DMS153 treated with DMSO at 0.1 percent for 48 hours (cell line): Measurements from ENCODE around the gene DGKQ.

Experiments
- DNase-seq: peaks from one replicate; lab custom pipeline; 2025; ENCODE audit not compliant: unreplicated experiment; lab: John Stamatoyannopoulos, UW

The DGKQ gene

DNA sequence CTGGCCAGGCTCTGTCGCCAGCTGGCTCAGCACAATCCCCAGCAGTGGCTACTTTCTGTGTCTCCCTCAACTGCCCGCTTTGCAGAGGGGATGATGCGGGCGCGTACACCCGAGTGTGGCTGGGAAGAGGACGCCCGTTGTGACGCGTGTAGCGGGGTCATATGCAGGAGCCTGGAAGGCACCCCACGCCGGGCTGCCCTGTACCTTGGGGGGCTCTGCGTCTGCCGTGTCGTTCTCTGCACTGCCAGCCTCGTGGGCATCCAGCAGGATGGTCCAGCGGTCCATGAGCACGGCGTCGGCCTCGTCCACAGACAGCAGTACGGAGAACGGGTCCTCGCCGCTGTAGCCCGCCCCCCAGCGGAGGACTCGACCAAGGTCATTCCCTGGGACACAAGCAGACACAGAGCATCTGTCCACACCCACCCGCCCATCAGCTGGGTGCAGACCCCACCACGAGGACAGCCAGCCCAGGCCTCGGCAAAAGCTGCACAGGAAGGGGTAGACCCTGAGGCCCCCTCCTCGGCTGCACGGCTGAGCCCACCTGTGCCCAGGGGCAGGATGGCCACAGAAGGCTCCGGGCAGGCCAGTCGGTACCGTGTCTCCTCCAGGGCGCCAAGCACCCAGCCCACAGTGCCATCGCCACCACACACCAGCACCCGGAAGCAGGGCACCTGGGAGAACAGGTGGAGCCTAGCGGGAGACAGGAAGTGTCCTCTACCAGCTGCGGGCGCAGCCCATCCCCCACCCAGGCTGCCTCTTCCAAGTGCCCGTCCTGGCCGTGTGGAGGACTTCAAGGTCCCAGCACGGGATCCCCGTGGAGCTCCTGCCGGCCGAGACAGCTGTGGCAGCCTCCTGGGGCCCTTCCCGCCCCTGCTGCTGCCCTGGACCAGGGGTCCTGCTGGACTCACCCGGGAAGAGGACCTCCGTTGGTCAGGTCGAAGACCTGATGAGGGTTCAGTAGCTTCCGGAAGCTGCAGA, 10.8 kb downstream of the DGKQ start:
- peak; percentile 25 for DNase-seq

DNA sequence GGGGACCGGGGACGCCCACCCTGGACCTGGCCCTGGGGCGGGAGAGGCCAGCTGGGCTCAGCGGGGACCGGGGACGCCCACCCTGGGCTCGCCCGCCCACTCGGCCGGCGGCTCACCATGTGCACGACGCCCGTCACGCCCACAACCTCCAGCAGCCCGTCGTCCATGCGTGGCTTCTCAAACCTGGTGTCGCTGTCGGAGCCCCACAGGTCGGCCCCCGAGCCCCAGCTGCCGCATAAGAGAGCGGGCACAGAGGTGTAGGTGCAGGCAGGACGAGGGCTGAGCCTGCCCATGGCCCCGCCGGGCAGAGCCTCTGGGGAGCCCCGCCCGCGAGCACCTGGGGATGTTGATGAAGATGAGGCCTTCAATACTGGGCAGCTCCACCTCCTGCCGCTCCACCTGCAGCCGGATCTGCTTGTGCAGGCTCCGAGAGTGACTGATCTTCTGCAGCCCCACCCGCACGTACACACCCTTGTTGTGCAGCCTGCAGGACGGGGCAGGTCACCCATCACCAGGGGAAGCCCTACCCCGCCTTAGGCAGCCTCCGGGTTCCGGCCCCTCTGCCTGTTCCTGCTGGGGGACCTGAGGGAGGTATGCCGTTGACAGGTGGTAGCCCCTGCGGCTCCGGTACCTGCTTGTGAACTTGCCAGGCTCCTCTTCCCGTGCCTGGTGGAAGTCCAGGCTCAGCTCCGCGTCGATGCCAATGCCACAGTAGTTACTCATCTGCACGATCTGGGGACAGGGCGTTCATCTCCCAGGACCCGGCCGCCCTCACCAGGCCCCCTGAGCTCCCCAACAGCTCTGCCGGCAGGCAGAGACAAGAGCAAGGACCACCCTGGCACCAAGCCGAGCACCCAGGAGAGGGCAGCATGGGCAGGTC, 11.8 kb downstream of the DGKQ start:
- DNase-seq = no peak

DNA sequence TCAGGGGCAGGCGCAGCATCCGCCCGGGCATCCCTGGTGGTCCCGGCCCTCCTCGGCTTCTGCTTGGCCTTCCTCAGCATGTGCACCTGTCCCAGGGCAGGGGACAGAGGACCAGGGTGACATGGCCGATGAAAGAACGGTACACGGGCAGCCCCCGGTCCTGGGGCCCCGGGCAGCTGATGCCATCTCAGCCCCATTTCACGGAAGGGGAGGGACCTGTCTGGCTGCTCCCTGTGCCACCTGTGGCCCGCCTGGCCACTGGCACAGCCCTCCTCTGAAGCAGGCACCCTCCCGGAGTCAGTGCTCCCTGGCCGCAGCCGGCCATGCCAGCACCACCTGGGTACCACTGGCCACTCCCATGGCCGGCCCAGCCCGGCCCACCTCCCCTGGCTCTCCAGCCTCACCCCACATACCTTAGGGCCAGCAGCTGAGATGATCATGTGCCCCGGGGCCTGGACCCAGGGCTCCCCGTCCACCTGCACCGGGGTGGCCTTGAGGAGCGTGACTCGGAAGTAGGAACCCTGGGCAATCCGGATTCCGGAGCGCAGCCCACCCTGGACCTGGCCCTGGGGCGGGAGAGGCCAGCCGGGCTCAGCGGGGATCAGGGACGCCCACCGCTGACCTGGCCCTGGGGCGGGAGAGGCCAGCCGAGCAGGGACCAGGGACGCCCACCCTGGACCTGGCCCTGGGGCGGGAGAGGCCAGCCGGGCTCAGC, 12.6 kb downstream of the DGKQ start:
- DNase-seq = no peak

DNA sequence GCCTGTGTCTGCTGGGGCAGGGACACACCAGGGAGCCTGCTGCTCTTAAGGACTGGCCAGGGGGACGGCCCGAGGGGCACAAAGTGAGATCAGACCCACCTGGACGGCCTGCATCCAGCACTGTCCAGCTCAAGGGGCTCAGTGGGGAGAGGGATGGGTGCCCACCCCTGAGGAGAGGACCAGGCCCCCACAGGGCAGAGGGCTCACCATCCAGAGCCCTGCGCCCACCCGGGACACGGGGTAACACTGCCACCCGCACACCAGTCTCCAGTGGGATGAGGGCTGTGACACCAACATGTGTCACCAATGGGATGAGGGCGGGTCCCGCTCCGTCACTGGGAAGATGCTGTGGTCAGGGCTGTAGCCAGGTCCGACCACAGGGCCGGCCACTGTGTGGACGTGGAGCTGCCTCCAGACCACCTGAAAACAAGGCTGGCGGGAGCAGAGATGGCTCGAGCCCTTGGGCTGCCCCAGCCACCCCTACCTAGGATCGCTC, 13.2 kb downstream of the DGKQ start:
- DNase-seq = no peak

DNA sequence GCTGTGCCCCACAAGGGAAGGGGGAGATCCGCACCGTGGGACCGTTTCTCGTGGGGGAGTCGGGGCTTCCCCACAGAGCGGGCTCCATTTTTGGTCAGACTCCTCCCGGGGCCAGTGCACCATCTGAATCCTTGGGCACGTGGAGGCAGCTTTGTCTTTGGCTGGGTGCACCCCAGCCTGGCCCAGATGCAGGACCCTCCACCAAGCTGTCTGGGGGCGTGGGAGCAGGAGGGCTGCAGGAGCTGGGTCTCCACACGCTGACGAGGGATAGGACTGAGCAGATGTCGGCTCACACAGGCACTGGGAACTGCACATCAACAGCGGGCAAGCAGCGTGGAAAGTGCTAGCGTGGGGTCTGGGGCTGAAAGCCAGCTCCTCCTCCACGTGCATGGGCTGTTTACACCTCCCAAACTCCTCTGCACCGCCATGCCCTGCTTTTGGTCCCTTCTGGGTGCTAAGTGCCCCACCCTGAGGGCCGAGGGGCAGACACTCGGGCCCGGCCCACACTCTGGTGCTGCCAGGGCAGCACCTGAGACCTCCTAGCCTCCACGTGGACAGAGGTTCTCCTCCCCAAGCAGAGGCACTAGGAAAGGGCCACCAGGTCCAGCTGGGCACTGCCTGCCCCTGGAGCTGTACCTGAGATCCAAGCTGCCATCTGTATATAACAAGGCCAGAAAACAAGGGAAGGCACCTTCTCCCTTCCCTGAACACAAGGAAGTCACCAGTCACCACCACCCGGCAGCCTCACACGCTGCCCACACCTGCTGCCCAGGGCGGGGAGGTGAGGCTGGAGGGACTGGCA, 13.8 kb downstream of the DGKQ start:
- DNase-seq = no peak

DNA sequence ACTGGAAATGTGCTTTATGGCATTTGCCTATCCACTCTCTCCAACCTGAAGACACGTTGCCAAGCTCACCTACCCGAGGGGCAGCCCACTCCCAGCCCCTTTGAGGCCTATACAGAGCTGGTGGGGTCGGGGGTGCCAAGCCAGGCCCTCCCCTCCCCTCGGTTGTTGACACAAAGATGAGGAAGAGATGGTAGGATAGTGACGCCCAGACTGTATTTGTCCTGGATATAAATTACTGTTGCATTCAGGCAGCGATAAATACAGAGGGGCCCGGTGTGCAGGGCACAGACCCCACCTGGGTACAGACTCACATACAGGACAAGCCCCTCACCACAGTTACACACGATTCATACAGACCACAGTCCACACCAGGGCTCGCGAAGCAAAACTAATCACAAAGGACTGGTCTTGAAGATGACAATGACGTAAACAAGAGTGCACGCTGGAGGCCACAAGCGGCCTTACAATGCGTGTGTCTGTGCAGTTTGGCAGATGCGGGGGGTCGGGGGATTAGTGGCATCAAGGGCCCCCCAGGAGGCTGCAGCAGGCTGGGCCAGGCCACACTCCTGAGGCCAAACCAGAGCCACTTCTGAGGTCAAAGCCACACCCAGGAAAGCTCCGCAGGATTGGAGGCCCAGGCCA, 14.6 kb downstream of the DGKQ start:
- DNase-seq = no peak

DNA sequence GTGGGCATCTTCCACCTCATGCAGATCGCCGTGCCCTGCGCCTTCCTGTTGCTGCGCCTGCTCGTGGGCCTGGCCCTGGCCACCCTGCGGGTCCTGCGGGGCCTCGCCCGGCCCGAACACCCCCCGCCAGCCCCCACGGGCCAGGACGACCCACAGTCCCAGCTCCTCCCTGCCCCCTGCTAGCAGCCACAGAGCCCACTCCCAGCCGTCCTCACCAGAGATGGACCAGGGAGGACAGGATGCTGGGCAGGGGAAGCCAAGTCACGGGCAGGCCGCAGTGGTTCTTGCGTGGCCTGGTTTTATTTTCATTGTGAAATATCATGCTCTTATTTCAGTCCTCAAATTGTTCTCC, 15.1 kb downstream of the DGKQ start:
- no peak for DNase-seq

DNA sequence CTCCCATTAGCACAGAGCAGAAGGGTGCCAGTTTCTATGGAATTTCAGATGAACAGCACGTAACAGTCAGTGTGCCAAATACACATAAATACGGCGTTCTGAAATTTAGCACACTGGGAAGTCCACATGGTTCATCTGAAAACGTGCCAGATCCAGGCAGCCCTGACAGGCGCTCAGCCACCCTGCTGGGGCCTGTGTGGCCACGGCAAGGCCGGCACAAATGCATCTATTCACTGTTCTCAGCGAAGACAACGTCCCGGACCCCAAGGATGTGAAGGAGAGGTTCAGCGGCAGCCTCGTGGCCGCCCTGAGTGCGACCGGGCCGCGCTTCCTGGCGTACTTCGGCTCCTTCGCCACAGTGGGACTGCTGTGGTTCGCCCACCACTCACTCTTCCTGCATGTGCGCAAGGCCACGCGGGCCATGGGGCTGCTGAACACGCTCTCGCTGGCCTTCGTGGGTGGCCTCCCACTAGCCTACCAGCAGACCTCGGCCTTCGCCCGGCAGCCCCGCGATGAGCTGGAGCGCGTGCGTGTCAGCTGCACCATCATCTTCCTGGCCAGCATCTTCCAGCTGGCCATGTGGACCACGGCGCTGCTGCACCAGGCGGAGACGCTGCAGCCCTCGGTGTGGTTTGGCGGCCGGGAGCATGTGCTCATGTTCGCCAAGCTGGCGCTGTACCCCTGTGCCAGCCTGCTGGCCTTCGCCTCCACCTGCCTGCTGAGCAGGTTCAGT, 15.6 kb downstream of the DGKQ start:
- no peak for DNase-seq

DNA sequence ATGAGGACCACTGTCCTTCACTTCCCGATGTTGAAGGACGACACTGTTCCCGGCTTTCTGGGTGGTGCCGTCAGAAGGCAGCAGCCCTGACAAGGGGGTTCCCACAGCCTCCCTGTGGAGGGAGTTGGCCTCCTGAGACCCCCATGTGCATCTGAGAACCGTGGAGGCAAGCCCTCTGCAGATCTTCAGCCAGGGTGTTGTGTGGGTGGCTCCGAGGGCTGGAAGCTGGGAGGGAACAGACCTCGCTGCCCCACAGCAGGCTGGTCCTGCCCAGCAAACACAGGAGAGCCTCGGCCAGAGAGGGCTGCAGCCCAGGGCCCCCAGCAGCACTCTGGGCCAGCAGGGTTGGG, 16.2 kb downstream of the DGKQ start:
- no peak for DNase-seq

DNA sequence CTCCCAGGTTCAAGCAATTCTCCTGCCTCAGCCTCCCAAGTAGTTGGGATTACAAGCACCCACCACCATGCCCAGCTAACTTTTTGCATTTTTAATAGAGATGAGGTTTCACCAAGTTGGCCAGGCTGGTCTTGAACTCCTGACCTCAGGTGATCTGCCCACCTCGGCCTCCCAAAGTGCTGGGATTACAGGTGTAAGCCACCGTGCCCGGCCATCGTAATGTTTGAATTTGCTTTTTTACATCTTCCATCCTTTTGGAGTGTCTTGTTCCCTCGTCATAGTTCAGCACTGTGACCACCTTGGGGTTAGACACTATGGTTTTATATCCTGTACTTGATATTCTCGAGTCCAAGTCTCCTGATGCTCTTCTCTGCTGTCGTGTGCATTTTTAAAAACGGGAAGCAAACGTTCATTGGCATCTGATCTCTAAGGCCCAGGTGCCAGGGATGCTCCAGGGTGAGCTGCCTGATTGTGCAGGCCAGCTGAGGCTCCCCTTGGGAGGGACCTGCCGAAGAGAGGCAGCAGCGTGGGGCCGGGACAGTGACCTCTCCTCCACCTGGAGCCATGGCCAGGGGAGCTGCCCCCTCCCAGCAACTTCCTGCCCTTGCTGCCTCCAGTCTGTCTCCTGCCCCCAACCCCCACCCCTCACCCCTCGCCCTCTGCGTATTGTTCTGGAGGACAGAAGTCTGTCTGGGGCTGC, 16.7 kb downstream of the DGKQ start:
- DNase-seq = no peak

DNA sequence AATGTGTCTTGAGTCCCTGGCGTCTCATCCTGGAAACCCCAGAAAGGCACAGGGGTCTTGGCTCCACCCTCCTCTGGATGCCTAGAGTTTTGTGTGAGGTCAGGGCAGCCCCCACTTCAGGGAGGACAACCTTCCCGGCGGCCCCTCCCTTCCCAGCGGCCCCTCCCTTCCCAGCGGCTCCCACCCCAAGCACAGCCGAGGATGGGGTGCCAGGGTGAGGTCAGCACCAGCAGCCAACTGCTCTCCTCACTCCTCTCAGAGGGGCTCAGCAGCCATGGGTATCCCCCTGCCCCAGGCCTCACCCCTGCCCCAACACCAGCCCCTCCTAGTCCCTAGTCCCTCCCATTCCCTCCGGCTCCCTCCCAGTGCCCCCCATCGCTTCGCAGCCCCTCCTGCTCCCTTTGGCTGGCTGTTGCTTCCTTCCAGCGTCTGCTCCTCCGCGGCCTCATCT, 17.4 kb downstream of the DGKQ start:
- DNase-seq = no peak

DNA sequence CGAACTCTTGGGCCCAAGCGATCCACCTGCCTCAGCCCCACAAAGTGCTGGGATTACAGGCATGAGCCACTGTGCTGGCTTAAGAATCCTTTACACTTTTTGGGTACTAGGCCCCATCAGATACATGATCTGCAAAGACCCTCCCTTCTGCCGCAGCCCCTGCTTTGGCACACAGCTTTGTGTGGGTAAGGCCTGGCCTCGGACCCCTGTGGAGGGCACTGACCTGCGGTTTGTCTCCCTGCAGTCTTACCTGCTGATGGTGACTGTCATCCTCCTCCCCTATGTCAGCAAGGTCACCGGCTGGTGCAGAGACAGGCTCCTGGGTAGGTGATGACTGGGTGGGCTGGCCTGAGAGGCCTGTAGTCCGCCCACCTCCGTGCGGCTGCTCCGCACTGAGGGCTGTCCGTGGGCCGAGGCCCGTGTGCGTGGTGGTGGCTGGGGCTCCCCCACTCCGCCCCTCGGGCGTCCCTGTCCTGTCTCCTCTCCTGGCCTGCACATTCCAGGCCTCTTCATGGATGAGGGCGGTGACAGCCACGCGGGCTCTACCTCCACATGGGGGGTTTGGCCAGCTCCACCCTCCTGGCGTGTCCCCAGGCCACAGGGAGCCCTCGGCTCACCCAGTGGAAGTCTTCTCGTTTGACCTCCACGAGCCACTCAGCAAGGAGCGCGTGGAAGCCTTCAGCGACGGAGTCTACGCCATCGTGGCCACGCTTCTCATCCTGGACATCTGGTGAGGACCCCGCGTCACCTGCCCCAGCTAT, 18.0 kb downstream of the DGKQ start:
- no peak for DNase-seq

DNA sequence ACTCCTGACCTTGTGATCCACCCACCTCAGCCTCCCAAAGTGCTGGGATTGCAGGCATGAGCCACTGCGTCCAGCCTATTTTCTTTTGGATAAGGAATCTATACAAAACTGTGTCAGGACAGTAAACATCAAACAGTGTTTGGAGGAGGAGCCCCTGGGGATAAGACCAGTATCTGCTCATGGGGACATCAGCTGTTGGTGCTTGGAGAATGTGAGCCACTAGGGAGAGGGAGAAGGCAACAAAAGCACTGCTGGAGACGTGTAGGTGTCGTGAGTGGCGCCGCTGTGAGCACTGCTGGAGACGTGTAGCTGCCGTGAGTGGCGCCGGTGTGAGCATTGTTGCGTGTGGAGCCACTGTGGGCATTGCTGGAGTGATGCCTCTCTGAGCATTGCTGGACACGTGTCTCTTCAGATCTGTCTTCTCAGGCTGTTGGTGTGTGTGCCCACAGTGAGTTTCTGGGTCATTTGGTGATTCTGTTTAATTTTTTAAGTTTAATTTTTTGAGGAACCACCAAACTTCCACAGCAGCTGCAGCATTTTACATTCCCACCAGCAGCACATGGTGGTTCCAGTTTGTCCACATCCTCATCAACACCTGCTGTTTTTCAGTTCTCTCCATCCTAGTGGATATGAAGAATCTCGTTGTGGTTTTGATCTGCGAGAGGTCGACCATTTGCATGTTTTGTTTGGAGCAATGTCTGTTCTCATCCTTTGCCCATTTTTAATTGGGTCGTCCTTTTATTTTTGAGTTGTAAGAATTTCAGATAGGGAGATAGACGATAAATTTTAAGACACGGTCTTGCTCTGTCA, 19.0 kb downstream of the DGKQ start:
- DNase-seq = no peak

DNA sequence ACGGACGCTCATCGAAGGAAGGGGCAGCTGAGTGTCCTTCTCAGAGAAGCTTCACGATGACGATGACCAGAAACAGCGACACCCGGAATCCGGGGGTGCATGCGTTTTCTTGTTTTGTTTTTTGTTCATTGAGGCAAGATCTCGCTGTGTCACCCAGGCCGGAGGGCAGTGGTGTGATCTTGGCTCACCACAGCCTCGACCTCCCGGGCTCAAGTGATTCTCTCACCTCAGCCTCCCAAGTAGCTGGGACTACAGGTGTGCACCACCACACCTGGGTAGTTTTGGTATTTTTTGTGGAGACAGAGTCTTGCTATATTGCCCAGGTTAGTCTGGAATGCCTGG, 19.8 kb downstream of the DGKQ start:
- no peak for DNase-seq

DNA sequence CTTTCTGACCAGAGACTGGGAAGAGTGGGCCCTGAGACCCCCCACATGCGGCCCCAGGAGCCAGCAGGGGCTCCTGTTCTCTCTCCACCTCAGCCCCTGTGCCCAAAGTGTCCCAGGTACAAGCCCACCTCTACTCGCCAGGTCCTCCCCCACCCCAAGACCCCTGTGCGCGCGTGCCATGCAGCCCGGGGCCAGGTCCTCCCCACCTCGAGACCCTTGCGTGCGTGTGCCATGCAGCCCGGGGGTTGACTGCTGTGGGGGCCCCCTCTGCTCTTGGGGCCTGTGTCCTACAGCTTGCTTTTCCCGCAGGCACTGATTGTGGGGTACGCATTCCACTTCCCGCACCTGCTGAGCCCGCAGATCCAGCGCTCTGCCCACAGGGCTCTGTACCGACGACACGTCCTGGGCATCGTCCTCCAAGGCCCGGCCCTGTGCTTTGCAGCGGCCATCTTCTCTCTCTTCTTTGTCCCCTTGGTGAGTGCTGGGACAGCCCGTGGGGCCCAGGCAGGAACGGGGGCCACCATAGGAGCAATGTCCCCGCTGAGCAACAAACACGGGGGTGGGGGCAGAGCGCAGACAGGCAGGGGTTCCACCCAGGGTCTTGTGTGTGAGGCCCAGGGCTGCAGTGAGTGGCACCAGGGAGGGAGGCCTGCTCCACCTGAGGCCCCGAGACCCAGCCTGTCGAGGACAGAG, 20.3 kb downstream of the DGKQ start:
- DNase-seq = no peak

DNA sequence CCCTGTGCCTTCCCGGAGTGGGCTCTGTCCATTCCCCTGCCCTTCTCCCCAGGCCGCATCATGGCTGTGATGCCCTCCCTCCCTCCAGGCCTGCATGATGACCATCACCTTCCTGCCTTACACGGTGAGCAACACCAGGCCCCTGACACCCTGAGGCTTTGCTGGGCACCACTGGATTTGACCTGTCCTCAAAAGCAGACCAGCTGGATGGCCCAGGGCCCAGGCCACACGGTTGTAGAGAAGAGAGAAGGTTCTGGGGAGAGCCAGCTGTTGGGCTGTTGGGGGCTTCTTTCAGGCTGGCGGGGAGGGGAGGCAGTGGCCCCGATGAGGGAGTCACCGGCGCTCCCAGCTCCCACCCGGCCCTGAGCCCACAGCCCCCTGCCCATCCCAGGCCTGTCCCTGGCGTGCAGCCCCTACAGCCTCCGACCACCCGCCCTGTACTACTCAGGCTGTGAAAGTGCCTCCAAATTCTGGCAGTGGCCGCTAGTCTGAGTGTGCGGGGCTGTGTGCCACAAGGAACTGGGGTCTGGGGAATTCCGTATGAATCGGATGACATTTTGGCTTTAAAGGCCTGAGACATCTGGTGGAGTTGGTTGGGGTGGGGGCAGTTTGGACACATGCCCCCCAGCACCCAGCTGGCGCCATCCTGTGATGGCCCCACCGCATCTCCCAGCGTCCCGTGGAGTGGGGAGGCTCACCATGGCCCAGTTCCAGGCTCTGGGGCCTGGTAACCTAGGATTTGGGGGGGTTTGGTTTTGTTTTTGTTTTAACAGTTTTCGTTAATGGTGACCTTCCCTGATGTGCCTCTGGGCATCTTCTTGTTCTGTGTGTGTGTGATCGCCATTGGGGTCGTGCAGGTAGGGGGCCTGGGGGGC, 21.5 kb downstream of the DGKQ start:
- no peak for DNase-seq
